Stimulated activated naive CD8-positive, alpha-beta T cell treated with anti-CD3 and anti-CD28 coated beads, Interleukin-15, Interleukin-2, amounts not matched to agents 100 U/mL and 50 U/mL, for 24 hours (primary cell): ENCODE measurements around the gene WNT3A.
"Not testable (repeated sequence)": the region's sequence is repeated elsewhere in the genome, so short reads cannot be mapped to it uniquely, and the experiment has no call there.

Experiments used
- ATAC-seq: fragments of 150-1000 bp; cut with Tn5 transposase; one replicate; pipeline ENCODE4 v1.10.0; 2021
- DNase-seq: peaks from one replicate; pipeline ENCODE4 v3.0.0; 2021

Gene WNT3A

GRCh38 chr1:228006786-228007048 is at the start of gene WNT3A:
TSS of gene WNT3A (plus strand) at chr1:228006998. CDS start at chr1:228007129, 131 bp downstream.
- no peak for DNase-seq
- no peak for ATAC-seq

- DNase-seq (no peak), ATAC-seq (no peak)
These were observed 48.0 kb upstream of the WNT3A start for GRCh38 chr1:227958617-227959324.

GRCh38 chr1:227959325-227959860 is 47.4 kb upstream of the WNT3A start:
- ATAC-seq (no peak), DNase-seq (no peak)

- ATAC-seq (no peak), DNase-seq (no peak)
These were observed 44.9 kb upstream of the WNT3A start for GRCh38 chr1:227961651-227962466.

GRCh38 chr1:227966733-227967132 is 40.1 kb upstream of the WNT3A start:
- ATAC-seq, DNase-seq: not testable (repeated sequence)

- ATAC-seq = not testable (repeated sequence)
These were observed 39.0 kb upstream of the WNT3A start for GRCh38 chr1:227967815-227968214.

GRCh38 chr1:227970076-227970995 is 36.5 kb upstream of the WNT3A start:
- not testable (repeated sequence) for ATAC-seq, DNase-seq

More at GRCh38 chr1:227967815-227968214, 39.0 kb upstream of the WNT3A start:
- DNase-seq = not testable (repeated sequence)

- not testable (repeated sequence) for ATAC-seq, DNase-seq
These were observed 35.6 kb upstream of the WNT3A start for GRCh38 chr1:227971216-227971615.

- not testable (repeated sequence) for DNase-seq, ATAC-seq
These were observed 35.0 kb upstream of the WNT3A start for GRCh38 chr1:227971643-227972282.

GRCh38 chr1:227972283-227972679 is 34.5 kb upstream of the WNT3A start:
- ATAC-seq, DNase-seq: not testable (repeated sequence)

GRCh38 chr1:227972843-227973374 is 33.9 kb upstream of the WNT3A start:
- DNase-seq, ATAC-seq: not testable (repeated sequence)

- not testable (repeated sequence) for DNase-seq, ATAC-seq
These were observed 33.0 kb upstream of the WNT3A start for GRCh38 chr1:227973724-227974288.

- not testable (repeated sequence) for DNase-seq, ATAC-seq
These were observed 31.1 kb upstream of the WNT3A start for GRCh38 chr1:227975583-227976283.

GRCh38 chr1:227987181-227987580 is 19.6 kb upstream of the WNT3A start:
- ATAC-seq = no peak
- DNase-seq = no peak

GRCh38 chr1:227994632-227995300 is 12.0 kb upstream of the WNT3A start:
- ATAC-seq (no peak), DNase-seq (no peak)

- ATAC-seq = no peak
- no peak for DNase-seq
These were observed 10.4 kb upstream of the WNT3A start for GRCh38 chr1:227996187-227996950.

GRCh38 chr1:227998374-227999055 is 8.3 kb upstream of the WNT3A start:
- no peak for DNase-seq
- ATAC-seq = no peak
